ENCODE measurements around the gene CRNKL1. TPM values are rescaled to one million over a fixed set of nuclear protein-coding genes. Genes with fewer than 3 reads are reported as not detected.

CRNKL1 gene
- polyA plus RNA-seq, 3 donors, result 4.0 to 7.4 (median 5.9) TPM

DNA sequence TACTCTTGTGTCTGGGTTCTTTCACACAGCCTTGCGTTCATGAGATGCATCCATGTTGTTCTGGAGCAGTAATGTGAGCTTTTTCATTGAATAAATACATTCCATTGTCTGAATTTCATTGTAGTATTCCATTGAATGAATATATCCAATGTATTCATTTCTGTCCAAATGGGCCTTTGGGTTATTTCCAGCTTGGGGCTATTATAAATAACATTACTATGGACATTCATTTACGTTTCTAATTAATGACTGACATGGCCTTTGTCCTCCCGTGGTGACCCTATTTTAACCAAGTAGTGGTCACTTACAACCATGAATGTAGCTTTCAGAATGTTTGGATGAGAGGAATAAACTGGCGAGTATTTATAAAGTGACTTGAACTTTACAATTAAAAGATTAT, 65.2 kb downstream of the CRNKL1 start:
- Mint-ChIP-seq H3K27ac (peak overlapping the region in 2 of 7 donors; percentile 37 to 63), H3K4me1 (peaks cover 38% of the 10 kb centered on the region), H3K36me3 (peaks cover 54 to 60% of the 10 kb centered on the region in 2 donors), H3K27me3 (ENCODE audit: low read depth in 3 of 3) (peaks cover 0 to 2% (median 0%) of the 10 kb centered on the region in 3 donors), H3K9me3 (peaks cover 0 to 2% (median 0%) of the 10 kb centered on the region in 7 donors), H3K4me3 (no peak overlapping the region)
- Histone ChIP-seq H3K9me3 (replicated peaks in 1 of 2; ENCODE audit: control insufficient read depth in 1 of 2, insufficient read depth in 1 of 2, low read length in 2 of 2) (no peaks in the 10 kb centered on the region), H3K27me3 (ENCODE audit: control insufficient read depth in 2 of 2, insufficient read depth in 2 of 2, low read length in 2 of 2) (no peaks in the 10 kb centered on the region), H3K4me1 (ENCODE audit: control insufficient read depth in 1 of 2, insufficient read depth in 2 of 2, low read length in 2 of 2) (peaks cover 27 to 39% of the 10 kb centered on the region in 2 donors), H4K20me1 (ENCODE audit: insufficient read depth, low read length) (peaks cover 94% of the 10 kb centered on the region), H3K79me2 (ENCODE audit: insufficient read depth, low read length) (peaks cover 98% of the 10 kb centered on the region), H3K9ac (ENCODE audit: insufficient read depth, low read length, poor library complexity, severe bottlenecking) (no peak overlapping the region), H3K27ac (ENCODE audit: low read depth in 1 of 2, low read length in 2 of 2) (peak overlapping the region in 1 of 2 donors; percentile 79), H3K4me3 (replicated peaks in 1 of 3; ENCODE audit: low read depth in 2 of 3, low read length in 3 of 3) (no peak overlapping the region), H2AFZ (ENCODE audit: insufficient read depth, low read depth, low read length, poor library complexity, severe bottlenecking) (no peak overlapping the region), H3K36me3 (replicated peaks in 1 of 2; ENCODE audit: control insufficient read depth in 1 of 2, insufficient read depth in 2 of 2, low read length in 2 of 2) (peaks cover 38 to 80% of the 10 kb centered on the region in 2 donors), H3K4me2 (replicated peaks; ENCODE audit: extremely low read depth, low read length, poor library complexity, severe bottlenecking) (no peak overlapping the region)
- TF ChIP-seq, protein P1, sequence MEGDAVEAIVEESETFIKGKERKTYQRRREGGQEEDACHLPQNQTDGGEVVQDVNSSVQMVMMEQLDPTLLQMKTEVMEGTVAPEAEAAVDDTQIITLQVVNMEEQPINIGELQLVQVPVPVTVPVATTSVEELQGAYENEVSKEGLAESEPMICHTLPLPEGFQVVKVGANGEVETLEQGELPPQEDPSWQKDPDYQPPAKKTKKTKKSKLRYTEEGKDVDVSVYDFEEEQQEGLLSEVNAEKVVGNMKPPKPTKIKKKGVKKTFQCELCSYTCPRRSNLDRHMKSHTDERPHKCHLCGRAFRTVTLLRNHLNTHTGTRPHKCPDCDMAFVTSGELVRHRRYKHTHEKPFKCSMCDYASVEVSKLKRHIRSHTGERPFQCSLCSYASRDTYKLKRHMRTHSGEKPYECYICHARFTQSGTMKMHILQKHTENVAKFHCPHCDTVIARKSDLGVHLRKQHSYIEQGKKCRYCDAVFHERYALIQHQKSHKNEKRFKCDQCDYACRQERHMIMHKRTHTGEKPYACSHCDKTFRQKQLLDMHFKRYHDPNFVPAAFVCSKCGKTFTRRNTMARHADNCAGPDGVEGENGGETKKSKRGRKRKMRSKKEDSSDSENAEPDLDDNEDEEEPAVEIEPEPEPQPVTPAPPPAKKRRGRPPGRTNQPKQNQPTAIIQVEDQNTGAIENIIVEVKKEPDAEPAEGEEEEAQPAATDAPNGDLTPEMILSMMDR (IDR thresholded peaks at IDR 0.05), result no peak
- no CpG with 5 or more reads among the region's 4 CpGs for WGBS (ENCODE audit: insufficient coverage)
- intact Hi-C loops (cut with micrococcal nuclease), result no loop called here
- DNase-seq, result no peak

GRCh38 chr20:19986419-19986818, 65.8 kb downstream of the CRNKL1 start:
- Mint-ChIP-seq H3K4me1 (peaks cover 35% of the 10 kb centered on the region), H3K9me3 (peaks cover 0 to 2% (median 0%) of the 10 kb centered on the region in 7 donors), H3K27me3 (ENCODE audit: low read depth in 3 of 3) (peaks cover 0 to 2% (median 0%) of the 10 kb centered on the region in 3 donors), H3K4me3 (no peak overlapping the region), H3K36me3 (peaks cover 56 to 63% of the 10 kb centered on the region in 2 donors), H3K27ac (peak overlapping the region in 5 of 7 donors; percentile 12 to 89 (median 82))
- peak in 1 of 3 donors; percentile 72 for DNase-seq
- Histone ChIP-seq H3K4me3 (replicated peaks in 1 of 3; ENCODE audit: low read depth in 2 of 3, low read length in 3 of 3) (no peak overlapping the region), H3K27ac (ENCODE audit: low read depth in 1 of 2, low read length in 2 of 2) (peak overlapping the region in 1 of 2 donors; percentile 79), H3K4me2 (replicated peaks; ENCODE audit: extremely low read depth, low read length, poor library complexity, severe bottlenecking) (no peak overlapping the region), H3K9me3 (replicated peaks in 1 of 2; ENCODE audit: control insufficient read depth in 1 of 2, insufficient read depth in 1 of 2, low read length in 2 of 2) (no peaks in the 10 kb centered on the region), H4K20me1 (ENCODE audit: insufficient read depth, low read length) (peaks cover 100% of the 10 kb centered on the region), H3K4me1 (ENCODE audit: control insufficient read depth in 1 of 2, insufficient read depth in 2 of 2, low read length in 2 of 2) (peaks cover 26 to 36% of the 10 kb centered on the region in 2 donors), H3K9ac (ENCODE audit: insufficient read depth, low read length, poor library complexity, severe bottlenecking) (no peak overlapping the region), H2AFZ (ENCODE audit: insufficient read depth, low read depth, low read length, poor library complexity, severe bottlenecking) (no peak overlapping the region), H3K36me3 (replicated peaks in 1 of 2; ENCODE audit: control insufficient read depth in 1 of 2, insufficient read depth in 2 of 2, low read length in 2 of 2) (peaks cover 40 to 80% of the 10 kb centered on the region in 2 donors), H3K27me3 (ENCODE audit: control insufficient read depth in 2 of 2, insufficient read depth in 2 of 2, low read length in 2 of 2) (no peaks in the 10 kb centered on the region), H3K79me2 (ENCODE audit: insufficient read depth, low read length) (peaks cover 98% of the 10 kb centered on the region)
- WGBS (ENCODE audit: insufficient coverage), result 35% methylated on average over 3 of the region's 6 CpGs
- TF ChIP-seq, protein P1 (IDR thresholded peaks at IDR 0.05), result no peak
- intact Hi-C loops (cut with micrococcal nuclease), result no loop called here

Other genes starting within 250 kb of the CRNKL1 start
- 100 to 1,000 TPM in 1 of 3 donors, 10 to 100 TPM in 2; 39.4 to 103 (median 94.0) TPM for gene NAA20, start 35.1 kb downstream of the CRNKL1 start, polyA plus RNA-seq
- gene CFAP61, start 66 bp upstream of the CRNKL1 start, polyA plus RNA-seq, result not detected